HG03039 (cell line): ENCODE results near the gene CUTA.

ENCODE experiments used
- ATAC-seq: cut with Tn5 transposase; IDR thresholded peaks from one replicate; pipeline ENCODE4 v1.9.1; 2021; ENCODE audit warnings: mild to moderate bottlenecking, moderate library complexity; ENCODE audit not compliant: unreplicated experiment

Gene CUTA

GRCh38 chr6:33417903-33418689 is at the start of gene CUTA:
CUTA (minus strand) TSS chr6:33418107; CDS start chr6:33418000, 107 bp downstream.
- peak; percentile 78 for ATAC-seq

GRCh38 chr6:33467091-33467490 is 49.2 kb upstream of the CUTA start:
- ATAC-seq: no peak

GRCh38 chr6:33466075-33466735 is 48.3 kb upstream of the CUTA start:
- ATAC-seq: no peak

GRCh38 chr6:33459226-33459625 is 41.3 kb upstream of the CUTA start:
- no peak for ATAC-seq

GRCh38 chr6:33458676-33459075 is 40.8 kb upstream of the CUTA start:
- no peak for ATAC-seq

- no peak for ATAC-seq
Observed at GRCh38 chr6:33456156-33456555, 38.2 kb upstream of the CUTA start.

GRCh38 chr6:33455051-33455450 is 37.1 kb upstream of the CUTA start:
- no peak for ATAC-seq

- peak; percentile 98 for ATAC-seq
Observed at GRCh38 chr6:33454009-33454946, 36.4 kb upstream of the CUTA start, which contains the start of gene ZBTB9. ZBTB9 (plus strand) TSS chr6:33454576; CDS start chr6:33455101, 525 bp downstream.

GRCh38 chr6:33453393-33454008 is 35.6 kb upstream of the CUTA start:
- ATAC-seq: no peak

- ATAC-seq: no peak
Observed at GRCh38 chr6:33452496-33452895, 34.6 kb upstream of the CUTA start.

GRCh38 chr6:33451606-33452005 is 33.7 kb upstream of the CUTA start:
- ATAC-seq: no peak

- no peak for ATAC-seq
Observed at GRCh38 chr6:33450434-33450833, 32.5 kb upstream of the CUTA start.

- no peak for ATAC-seq
Observed at GRCh38 chr6:33446356-33446755, 28.4 kb upstream of the CUTA start.

- no peak for ATAC-seq
Observed at GRCh38 chr6:33445119-33445603, 27.3 kb upstream of the CUTA start.

- no peak for ATAC-seq
Observed at GRCh38 chr6:33443619-33444504, 26.0 kb upstream of the CUTA start.

GRCh38 chr6:33443025-33443424 is 25.1 kb upstream of the CUTA start:
- ATAC-seq: no peak

GRCh38 chr6:33442283-33442682 is 24.4 kb upstream of the CUTA start:
- ATAC-seq: no peak

GRCh38 chr6:33441457-33441856 is 23.6 kb upstream of the CUTA start:
- ATAC-seq: no peak

- no peak for ATAC-seq
Observed at GRCh38 chr6:33440649-33441309, 22.9 kb upstream of the CUTA start.
